Endothelial cell (in vitro differentiated cells): Measurements from ENCODE around the gene CHD2. TPM values are rescaled to one million over a fixed set of nuclear protein-coding genes. Genes with fewer than 3 reads are reported as not detected.

ENCODE experiments used
- DNase-seq: peaks from one replicate; pipeline ENCODE4 v3.0.0; 2021; ENCODE audit warnings: low spot score
- H3K27ac Mint-ChIP-seq: one replicate; pipeline ENCODE4 v1.8.0; 2021; ENCODE audit warnings: mixed read lengths, inconsistent platforms; ENCODE audit not compliant: unreplicated experiment
- H3K27me3 Mint-ChIP-seq: one replicate; pipeline ENCODE4 v1.8.0; 2021; ENCODE audit warnings: mild to moderate bottlenecking, moderate library complexity, mixed read lengths, inconsistent platforms; ENCODE audit not compliant: unreplicated experiment
- H3K36me3 Mint-ChIP-seq: one replicate; pipeline ENCODE4 v1.8.0; 2021; ENCODE audit warnings: mild to moderate bottlenecking, low read depth, mixed read lengths, inconsistent platforms; ENCODE audit not compliant: unreplicated experiment
- H3K4me1 Mint-ChIP-seq: one replicate; pipeline ENCODE4 v1.8.0; 2021; ENCODE audit warnings: mild to moderate bottlenecking, mixed read lengths, inconsistent platforms; ENCODE audit not compliant: unreplicated experiment
- H3K4me3 Mint-ChIP-seq: one replicate; pipeline ENCODE4 v1.8.0; 2021; ENCODE audit warnings: mild to moderate bottlenecking, mixed read lengths, inconsistent platforms; ENCODE audit not compliant: unreplicated experiment
- H3K9me3 Mint-ChIP-seq: one replicate; pipeline ENCODE4 v1.8.0; 2021; ENCODE audit warnings: mixed read lengths, inconsistent platforms; ENCODE audit not compliant: unreplicated experiment
- total RNA-seq: library from RNA; stranded (reverse); fragmentation: NEBNext Ultra II Directional; extraction: Animal tissue kit (Norgen Biotek cat#: 25700); gene quantifications from one replicate; pipeline ENCODE4 v1.2.1, GENCODE V29; 2021; ENCODE audit not compliant: unreplicated experiment
- TF ChIP-seq, protein P1 (sequence below): fragments of 200-600 bp; sonication (generic); IDR thresholded peaks from one replicate; pipeline ENCODE4 v1.5.0; 2021; ENCODE audit warnings: antibody characterized with exemption; ENCODE audit not compliant: unreplicated experiment

The CHD2 gene
- total RNA-seq, 1 donor from 2014 or later, result 96.3 TPM

DNA sequence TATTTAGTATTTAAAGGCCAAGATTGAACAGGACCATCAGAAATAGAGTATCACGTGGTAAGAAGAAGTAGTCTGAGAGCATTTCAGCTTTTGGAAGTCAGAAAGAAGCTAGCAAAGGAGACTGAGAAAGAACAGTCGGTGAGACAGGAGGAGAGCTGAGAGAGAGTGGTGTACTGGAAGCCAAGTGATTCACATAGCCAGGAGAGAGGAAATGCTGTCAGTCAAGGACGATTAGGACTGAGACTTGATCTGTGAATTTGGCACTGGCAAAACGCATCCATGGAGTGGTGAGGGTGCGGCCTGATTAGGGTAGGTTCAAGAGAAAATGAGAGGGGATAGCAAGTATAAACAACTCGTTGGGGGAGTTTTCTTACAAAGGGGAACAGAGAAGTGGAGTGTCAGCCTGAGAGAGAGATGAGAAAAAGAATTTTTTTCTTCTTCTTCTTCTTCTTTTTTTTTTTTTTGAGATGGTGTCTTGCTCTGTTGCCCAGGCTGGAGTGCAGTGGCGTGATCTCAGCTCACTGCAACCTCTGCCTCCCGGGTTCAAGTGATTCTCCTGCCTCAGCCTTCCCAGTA lies 44.9 kb downstream of the CHD2 start:
- TF ChIP-seq, protein P1, sequence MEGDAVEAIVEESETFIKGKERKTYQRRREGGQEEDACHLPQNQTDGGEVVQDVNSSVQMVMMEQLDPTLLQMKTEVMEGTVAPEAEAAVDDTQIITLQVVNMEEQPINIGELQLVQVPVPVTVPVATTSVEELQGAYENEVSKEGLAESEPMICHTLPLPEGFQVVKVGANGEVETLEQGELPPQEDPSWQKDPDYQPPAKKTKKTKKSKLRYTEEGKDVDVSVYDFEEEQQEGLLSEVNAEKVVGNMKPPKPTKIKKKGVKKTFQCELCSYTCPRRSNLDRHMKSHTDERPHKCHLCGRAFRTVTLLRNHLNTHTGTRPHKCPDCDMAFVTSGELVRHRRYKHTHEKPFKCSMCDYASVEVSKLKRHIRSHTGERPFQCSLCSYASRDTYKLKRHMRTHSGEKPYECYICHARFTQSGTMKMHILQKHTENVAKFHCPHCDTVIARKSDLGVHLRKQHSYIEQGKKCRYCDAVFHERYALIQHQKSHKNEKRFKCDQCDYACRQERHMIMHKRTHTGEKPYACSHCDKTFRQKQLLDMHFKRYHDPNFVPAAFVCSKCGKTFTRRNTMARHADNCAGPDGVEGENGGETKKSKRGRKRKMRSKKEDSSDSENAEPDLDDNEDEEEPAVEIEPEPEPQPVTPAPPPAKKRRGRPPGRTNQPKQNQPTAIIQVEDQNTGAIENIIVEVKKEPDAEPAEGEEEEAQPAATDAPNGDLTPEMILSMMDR, result no peak
- Mint-ChIP-seq H3K4me1 (no peaks in the 10 kb centered on the region), H3K36me3 (peaks cover 76% of the 10 kb centered on the region), H3K27me3 (peaks cover 3% of the 10 kb centered on the region), H3K9me3 (peaks cover 33% of the 10 kb centered on the region), H3K27ac (no peak overlapping the region), H3K4me3 (peak overlapping the region; percentile 79)
- no peak for DNase-seq

DNA sequence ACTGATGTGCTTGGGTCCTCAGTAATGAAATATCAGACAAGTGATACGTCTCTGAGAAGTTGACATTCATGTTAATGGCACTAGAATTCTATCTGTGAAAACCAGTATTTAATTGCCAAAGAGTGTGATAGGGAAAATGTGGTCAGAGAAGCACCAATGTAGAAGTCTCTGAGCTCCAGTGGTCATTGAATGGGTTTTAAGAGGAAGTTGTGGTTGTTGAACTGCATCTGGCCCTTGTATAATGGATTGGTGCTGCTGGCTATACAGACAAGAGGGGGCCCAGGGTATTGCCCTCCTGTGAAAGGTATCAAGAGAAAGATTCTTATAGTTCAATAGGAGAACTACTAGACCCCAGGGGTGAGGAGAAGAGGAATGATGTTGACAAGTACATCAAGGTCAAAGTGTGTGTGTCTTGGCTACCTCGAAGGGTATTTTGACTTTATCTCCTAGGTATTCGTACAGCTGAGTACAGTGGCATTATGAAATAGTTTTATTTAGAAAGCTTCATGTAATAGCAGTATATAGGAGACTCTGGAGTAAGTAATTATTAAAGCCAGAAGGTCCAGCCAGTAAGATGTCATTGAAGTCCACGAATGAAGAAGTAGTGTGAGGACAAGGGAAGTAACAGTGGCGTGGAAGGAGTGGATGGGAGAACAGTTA lies 47.1 kb downstream of the CHD2 start:
- H3K27ac Mint-ChIP-seq, result no peak overlapping the region
- peaks cover 88% of the 10 kb centered on the region for H3K36me3 Mint-ChIP-seq
- peaks cover 5% of the 10 kb centered on the region for H3K4me1 Mint-ChIP-seq
- peaks cover 33% of the 10 kb centered on the region for H3K9me3 Mint-ChIP-seq
- no peak for DNase-seq
- H3K27me3 Mint-ChIP-seq, result peaks cover 3% of the 10 kb centered on the region
- peak overlapping the region; percentile 82 for H3K4me3 Mint-ChIP-seq
- TF ChIP-seq, protein P1, result no peak

DNA sequence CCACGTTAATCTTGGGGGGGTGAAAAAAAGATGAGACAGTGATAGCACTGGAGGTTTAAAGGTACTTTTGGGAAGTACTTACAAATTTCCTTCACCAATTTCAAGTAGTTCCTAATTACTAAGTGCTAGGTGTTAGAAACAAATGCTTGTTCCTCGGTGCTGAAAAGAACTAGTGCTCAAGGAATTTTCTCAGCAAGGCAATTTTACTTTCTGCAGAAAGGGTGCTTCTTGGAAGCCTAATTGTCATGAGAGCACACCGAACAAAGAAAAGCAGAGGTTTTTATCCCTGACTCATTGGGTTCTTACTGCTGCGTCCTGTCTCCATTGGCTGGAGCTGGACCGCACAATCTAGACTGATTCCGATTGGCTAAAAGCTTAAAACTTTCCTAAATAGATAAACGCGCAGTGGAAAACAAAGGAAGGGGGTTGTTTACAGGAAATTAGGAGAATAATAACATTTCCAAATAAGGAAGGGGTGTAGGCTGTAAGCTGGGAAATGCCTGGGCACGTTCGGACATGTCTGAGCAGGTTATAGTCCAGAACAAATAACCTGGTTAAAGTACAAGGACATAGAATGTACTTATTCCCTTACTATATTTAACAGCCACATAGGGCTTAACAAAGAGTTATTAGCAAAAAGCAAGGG lies 49.6 kb downstream of the CHD2 start:
- Mint-ChIP-seq H3K4me1 (peaks cover 5% of the 10 kb centered on the region), H3K4me3 (peak overlapping the region; percentile 85), H3K9me3 (peaks cover 32% of the 10 kb centered on the region), H3K36me3 (peaks cover 73% of the 10 kb centered on the region), H3K27me3 (peaks cover 3% of the 10 kb centered on the region), H3K27ac (peak overlapping the region; percentile 78)
- TF ChIP-seq, protein P1, result no peak
- no peak for DNase-seq

DNA sequence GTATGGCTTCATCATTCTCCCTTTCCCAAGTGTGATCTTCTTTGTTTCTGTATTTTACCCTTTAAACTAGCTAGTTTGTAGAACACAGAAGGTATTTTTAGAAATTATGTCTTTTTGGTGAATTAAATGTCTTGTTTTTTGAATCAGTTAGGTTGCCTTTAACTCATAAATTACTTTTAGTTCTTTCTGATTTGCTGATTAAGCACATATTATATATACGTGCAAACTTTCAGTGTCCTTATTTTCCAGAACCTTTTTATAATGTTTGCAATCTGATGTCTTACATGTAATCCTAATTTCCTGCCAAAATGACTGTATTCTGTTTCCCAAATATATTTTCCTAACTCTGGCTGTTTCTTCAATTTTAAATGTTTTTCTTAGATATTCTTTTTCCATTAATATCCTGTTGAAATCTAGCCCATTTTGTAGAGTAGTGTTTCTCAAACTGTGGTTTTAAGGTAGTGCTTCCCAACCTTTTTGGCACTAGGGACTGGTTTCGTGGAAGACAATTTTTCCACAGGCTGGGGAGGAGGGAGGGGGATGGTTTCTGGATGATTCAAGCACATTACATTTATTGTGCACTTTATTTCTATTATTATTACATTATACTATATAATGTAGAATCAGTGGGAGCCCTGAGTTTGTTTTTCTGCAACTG lies 51.8 kb downstream of the CHD2 start:
- Mint-ChIP-seq H3K9me3 (peaks cover 29% of the 10 kb centered on the region), H3K36me3 (peaks cover 58% of the 10 kb centered on the region), H3K4me3 (peak overlapping the region; percentile 69), H3K4me1 (peaks cover 5% of the 10 kb centered on the region), H3K27ac (peak overlapping the region; percentile 89), H3K27me3 (peaks cover 3% of the 10 kb centered on the region)
- TF ChIP-seq, protein P1, result no peak
- no peak for DNase-seq
